Posterior cingulate gyrus (tissue), 11 donors: ENCODE data around the gene PLEKHG4B.
A peak's percentile ranks its signal among the peaks of the same experiment; 100 is the strongest.
"Not testable (repeated sequence)": the region's sequence is repeated elsewhere in the genome, so short reads cannot be mapped to it uniquely, and the experiment has no call there.

Source experiments
- DNase-seq, 10 donors: peaks; one replicate each; pipeline versions ENCODE4 v3.0.0 to v3.0.0-alpha.2; 2020 to 2021; ENCODE audit warnings: mixed read lengths in 3 of 10
- intact Hi-C: fragments of 100-400 bp; cut with DNase I; formaldehyde crosslinking; loops from one replicate; pipeline ENCODE4 v1.15.1; 2023

The PLEKHG4B gene, protein sequence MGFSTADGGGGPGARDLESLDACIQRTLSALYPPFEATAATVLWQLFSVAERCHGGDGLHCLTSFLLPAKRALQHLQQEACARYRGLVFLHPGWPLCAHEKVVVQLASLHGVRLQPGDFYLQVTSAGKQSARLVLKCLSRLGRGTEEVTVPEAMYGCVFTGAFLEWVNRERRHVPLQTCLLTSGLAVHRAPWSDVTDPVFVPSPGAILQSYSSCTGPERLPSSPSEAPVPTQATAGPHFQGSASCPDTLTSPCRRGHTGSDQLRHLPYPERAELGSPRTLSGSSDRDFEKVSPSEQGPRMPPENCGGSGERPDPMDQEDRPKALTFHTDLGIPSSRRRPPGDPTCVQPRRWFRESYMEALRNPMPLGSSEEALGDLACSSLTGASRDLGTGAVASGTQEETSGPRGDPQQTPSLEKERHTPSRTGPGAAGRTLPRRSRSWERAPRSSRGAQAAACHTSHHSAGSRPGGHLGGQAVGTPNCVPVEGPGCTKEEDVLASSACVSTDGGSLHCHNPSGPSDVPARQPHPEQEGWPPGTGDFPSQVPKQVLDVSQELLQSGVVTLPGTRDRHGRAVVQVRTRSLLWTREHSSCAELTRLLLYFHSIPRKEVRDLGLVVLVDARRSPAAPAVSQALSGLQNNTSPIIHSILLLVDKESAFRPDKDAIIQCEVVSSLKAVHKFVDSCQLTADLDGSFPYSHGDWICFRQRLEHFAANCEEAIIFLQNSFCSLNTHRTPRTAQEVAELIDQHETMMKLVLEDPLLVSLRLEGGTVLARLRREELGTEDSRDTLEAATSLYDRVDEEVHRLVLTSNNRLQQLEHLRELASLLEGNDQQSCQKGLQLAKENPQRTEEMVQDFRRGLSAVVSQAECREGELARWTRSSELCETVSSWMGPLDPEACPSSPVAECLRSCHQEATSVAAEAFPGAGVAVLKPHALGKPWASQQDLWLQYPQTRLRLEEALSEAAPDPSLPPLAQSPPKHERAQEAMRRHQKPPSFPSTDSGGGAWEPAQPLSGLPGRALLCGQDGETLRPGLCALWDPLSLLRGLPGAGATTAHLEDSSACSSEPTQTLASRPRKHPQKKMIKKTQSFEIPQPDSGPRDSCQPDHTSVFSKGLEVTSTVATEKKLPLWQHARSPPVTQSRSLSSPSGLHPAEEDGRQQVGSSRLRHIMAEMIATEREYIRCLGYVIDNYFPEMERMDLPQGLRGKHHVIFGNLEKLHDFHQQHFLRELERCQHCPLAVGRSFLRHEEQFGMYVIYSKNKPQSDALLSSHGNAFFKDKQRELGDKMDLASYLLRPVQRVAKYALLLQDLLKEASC (N-terminal part only)

DNA sequence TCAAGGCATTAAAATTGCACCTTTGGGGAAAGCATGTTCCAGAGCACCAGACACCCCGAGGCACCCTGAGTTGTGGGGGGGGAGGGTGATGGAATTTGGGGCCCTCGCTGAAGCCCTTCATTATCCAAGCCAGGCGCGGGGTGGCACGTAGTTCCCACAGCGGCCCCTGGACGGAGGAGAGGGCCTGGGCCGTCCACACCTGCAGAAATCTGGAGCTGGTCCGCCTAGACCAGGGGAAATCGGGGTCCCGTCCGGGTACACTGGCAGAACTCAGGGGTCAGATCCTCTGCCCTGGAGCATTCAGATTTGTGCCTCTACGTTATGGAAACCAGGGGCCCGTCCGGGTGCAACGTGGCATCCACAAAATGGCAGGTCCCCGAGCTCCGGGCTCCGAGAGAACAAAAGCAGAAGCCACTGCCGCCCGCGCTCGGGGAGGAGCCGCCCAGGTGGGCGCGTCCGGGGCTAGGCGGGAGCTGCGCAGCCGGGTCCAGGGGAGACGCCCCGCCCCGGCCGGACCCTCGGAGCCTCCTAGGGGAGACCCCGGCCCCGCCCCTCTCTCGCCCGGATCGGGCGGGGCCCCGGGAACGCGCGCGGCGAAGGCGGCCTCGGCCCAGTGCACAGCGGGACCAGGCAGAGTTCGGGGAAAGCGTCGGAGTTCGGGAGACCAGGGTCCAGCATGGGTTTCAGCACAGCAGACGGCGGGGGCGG, at the start of gene PLEKHG4B:
TSS of gene PLEKHG4B (plus strand) at position 613 of the 708 bp plus-strand sequence. CDS start at position 677, 64 bp downstream.
- intact Hi-C loops, result no loop called here
- peak in 1 of 10 donors; percentile 70 for DNase-seq

DNA sequence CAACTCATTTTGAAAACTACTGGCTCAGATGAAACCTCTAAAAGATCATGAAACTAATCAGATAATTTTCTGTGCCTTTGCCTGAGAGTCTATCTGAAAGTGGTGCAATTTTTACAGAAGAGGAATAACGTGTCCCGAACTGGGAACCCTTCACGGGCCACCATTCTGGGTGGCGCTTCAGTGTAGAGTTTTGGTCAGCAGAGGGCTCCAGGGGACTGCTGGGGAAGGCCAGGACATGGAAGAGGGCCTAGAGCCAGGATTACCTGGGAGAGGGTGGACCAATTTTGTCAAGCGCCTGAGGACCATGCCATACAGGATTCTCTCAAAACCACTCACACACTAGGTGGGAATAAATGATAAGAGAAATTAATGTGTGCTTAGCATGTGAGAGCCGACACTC, 49.7 kb upstream of the PLEKHG4B start:
- intact Hi-C loops, result no loop called here
- no peak for DNase-seq

DNA sequence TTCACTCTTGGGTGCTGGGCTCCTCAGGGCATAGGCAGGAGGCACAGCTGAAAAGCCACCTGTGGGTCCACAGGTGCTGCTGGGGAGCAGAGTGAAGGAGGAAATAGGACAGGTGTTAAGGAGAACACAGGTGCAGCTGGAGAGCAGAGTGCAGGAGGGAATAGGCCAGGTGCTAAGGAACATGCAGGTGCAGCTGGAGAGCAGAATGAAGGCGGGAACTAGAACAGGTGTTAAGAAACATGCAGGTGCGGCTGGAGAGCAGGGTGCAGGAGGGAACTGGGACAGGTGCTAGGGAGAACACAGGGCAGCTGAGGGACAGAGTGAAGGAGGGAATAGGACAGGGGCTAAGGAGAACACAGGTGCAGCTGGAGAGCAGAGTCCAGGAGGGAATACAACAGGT, 43.8 kb upstream of the PLEKHG4B start:
- intact Hi-C loops, result no loop called here
- no peak for DNase-seq

DNA sequence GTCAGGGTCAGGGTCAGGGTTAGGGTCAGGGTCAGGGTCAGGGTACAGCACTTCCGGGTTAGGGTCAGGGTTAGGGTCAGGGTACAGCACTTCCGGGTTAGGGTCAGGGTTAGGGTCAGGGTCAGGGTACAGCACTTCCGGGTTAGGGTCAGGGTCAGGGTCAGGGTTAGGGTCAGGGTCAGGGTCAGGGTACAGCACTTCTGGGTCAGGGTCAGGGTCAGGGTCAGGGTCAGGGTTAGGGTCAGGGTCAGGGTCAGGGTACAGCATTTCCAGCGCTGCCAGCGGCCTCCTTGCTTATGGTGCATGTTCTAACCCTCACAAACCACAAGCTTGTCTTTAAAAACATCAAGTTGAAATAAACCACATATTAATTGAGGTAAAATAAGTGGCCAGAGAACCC, 42.4 kb upstream of the PLEKHG4B start:
- intact Hi-C loops, DNase-seq: not testable (repeated sequence)

DNA sequence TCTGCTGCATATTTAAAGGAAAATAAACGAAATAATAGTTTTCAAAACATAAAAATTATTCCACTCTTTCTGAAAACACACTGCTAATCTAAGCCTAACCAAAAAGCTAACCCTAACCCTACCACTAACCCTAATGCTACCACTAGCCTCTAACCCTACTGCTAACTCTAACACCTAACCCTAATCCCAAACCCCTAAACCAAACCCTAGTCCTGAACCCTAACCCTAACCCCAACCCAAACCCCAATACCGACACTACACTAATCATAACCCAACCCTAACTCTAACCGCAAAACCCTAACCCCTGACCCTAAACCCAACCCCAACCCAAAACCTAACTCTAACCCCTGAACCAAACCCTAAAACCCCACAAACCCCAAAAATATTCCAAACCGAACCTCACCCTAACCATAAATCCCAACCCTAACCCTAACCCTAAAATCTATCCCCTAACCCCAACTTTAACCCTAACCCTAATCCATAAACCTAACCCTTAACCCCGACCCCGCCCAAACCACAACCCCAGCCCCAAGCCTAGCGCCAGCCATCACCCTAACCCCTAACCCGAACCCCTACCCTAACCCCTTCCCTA, 41.9 kb upstream of the PLEKHG4B start:
- no peak for DNase-seq
- intact Hi-C loops, result no loop called here

DNA sequence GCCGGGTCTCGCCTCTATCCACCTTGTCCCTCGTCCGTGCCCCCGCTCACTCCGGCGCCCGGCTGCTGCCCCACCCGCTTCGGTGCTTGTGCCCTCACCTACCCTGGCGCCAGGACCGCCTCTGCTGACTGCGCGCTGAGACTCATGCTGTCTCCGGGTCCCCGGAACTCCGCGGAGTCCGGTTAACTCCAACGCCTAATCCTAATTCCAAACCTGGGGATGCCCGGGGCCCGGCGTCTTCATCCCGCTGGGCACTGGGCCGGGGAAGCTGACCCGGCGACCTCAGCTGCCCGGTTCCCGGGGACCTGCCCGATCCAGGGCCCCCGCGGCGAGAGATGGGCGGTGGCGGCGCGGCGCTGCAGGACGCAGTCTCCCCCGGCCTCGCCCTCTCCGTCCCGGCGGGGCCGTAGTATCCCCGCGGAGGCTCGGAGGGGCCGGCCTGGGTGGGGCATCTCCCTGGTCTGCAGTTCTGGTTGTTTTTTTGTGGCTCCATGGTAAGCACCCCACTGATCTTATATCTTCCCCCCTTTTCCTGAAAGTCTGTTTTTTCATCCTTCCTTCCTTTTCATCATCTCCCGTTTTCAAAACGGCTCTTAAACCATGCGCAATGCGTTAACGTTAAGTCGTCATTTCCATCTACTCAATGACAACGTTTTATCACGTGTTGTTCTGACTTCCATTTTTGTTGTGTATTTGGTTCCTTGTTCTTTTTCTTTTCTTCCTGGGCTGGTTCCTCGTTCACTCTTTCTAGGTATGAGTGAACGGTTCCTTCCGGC, 41.1 kb upstream of the PLEKHG4B start:
- intact Hi-C loops, result no loop called here
- DNase-seq, result peak in 1 of 10 donors; percentile 79

DNA sequence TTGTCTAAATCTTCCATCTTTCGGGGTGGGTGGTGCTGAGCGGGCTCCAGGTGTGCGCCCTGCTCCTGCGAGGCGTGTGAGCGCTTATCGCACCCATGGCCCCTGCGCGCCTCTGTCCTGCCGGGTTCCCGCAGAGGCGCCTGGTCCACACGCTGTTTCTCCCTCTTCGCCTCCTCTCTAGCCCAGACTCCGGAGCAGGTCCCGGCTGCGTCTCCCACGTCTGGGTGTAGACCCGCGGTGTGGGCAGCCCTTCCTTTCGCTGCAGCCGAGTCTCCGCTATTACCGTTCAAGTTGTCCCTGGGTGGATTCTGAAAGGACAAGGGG, 40.5 kb upstream of the PLEKHG4B start:
- no peak for DNase-seq
- intact Hi-C loops, result no loop called here

DNA sequence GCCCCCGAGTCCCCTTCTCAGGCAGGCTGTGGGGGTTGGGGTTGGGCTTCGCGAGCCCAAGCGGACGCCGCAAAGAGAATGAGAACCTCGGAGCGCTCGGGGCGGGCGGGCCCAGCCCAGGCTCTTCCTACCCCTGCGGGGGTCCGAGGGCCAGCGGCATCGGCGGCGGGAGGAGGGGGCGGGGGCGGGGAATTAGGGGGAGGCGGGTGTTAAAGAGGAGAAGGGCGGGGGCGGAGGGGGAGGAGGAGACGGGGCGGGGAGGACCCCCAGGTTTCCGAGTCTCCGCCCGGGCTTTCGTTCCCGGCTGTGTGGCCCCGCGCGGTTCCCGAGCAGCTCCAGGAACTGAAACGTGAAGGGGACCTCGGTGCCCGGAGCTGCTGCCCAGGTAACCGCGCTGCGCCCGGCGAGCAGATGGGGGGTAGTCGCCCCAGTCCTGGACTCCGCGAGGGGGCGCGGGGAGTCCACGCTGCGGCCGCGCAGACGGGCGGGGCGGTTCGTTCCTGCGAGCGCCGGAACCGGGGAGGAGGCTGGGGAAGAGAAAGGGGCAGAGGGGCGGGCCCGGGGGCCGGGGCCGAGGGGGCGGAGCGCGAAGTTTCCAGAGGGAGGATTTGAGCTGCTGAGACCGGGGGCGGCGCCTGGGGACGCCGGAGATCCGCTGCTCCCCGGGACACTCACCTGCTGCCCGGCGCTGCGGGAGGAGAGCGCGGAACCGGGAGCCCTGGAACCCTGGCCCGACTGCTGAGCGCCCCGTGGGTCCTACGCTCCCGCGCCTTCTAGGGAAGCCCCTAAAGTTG, 38.4 kb upstream of the PLEKHG4B start:
- intact Hi-C loops, result no loop called here

DNA sequence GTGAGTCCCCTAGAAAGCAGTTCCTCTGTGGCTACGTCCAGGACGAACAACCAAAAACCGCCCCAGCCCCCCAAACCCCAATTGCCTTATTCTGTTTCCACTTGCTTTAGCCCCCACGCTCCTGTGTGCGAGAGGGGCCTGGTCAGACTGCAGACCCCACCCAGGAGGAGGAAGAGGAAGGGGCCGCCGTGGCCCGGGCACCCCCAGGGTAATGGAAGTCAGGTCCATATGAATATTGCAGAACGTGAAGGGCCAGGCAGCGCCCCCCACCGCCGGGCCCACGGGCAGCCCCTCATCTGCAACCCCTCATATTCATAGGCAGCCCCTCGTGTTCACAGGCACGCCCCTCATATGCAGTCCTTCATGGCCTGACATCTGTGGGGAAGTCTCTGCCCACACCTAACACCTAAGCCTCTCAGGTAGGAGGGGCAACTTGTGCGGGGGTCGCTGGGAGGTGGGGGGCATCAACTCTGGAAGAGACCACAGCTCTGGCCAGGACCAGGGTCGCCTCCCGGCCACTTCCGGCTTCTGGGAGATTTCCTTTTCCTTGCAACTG, 37.7 kb upstream of the PLEKHG4B start:
- intact Hi-C loops, result no loop called here
- DNase-seq, result no peak

More for the DNA sequence above, 38.4 kb upstream of the PLEKHG4B start:
- peak in 3 of 10 donors; percentile 26 to 79 (median 66) for DNase-seq

DNA sequence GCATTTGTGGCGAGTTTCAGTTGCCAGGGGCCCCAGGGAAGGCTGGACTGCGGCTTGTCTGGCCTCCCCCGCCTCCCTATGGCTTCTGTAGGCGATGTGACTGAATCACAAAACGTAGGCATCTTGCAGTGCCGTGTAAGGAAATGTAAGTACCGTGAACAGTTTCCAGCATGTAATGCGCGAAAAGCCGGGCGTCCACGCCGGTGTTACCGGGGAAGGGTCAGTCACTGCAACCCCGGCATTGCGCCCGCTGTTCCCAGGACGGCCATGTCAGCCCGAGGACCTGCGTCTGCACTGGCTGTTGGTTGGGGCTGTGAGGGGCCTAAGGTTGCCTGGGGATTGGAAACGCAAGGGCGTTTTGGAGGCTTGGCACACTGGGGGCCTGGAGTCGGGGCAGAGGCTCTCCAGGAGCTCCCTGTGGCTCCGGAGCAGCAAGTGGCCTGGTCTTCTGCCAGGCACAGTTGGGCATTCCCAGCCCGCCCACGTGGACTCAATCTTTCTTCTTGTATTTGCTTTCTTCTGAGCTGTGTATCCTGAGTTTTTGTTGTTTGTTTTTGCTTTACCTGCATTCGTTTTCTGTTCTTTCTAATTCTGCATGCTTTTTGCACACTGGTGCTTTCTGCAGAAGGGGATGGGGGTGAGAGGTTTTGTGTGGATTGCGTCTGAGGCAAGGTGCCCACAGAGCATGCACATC, 36.9 kb upstream of the PLEKHG4B start:
- intact Hi-C loops, result no loop called here
- DNase-seq, result no peak

DNA sequence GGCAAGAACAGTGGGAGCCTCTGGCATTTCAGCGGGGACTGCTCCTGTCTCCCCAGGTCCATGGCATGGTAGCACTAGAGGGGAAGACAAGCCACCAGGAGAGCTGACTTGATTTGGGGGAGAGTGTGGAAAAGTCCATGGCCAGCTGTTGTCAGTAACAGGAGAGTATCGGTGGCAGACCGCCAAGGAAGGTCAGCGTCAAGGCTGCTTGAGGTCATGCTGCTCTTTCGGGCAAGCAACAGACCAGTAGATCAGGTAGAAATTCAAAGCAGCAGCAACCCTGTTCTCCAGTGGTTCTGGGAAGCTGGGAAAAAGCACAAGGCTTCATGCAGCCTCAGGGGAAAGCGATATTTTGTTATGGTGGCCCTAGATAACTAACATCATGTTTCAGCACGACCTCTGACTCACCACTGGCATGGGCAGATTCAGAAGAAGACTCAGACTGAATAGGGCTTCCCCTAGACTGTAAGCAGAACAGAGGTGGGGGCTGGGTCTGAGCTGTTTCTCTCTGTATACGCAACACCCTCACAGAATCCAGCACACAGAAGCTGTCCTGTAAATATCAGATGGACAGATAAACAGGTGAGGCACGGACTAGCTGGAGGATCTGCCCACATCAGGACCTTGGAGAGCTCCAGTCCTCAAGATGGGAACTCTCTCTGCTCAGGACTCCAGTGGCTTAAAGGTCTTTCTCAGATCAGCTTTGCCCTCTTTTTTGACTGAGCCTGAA, 35.2 kb upstream of the PLEKHG4B start:
- intact Hi-C loops, result no loop called here
- no peak for DNase-seq

DNA sequence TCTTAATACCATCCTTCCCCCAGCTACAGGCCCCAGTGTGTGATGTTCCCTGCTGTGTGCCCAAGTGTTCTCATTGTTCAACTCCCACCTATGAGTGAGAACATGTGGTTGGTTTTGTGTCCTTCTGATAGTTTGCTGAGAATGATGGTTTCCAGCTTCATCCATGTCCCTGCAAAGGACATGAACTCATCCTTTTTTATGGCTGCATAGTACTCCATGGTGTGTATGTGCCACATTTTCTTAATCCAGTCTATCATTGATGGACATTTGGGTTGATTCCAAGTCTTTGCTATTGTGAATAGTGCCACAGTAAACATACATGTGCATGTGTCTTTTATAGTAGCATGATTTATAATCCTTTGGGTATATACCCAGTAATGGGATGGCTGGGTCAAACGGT, 31.7 kb upstream of the PLEKHG4B start:
- intact Hi-C loops, DNase-seq: not testable (repeated sequence)

DNA sequence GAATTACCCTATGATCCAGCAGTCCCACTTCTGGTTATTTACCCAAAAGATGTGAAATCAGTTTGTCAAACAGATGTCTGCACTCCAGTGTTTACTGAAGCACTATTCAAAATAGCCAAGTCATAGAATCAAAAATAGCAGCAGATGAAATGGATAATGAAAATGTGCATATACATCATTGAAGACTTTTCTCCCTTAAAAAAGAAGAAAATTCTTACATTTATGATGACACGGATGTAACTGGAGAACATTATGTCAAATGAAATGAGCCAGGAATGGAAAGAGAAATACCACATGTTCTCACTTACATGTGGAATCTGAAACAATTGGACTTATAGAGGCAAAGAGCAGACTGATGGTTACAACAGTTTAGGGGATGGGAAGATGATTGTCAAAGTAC, 21.5 kb upstream of the PLEKHG4B start:
- intact Hi-C loops, result no loop called here
- no peak for DNase-seq

DNA sequence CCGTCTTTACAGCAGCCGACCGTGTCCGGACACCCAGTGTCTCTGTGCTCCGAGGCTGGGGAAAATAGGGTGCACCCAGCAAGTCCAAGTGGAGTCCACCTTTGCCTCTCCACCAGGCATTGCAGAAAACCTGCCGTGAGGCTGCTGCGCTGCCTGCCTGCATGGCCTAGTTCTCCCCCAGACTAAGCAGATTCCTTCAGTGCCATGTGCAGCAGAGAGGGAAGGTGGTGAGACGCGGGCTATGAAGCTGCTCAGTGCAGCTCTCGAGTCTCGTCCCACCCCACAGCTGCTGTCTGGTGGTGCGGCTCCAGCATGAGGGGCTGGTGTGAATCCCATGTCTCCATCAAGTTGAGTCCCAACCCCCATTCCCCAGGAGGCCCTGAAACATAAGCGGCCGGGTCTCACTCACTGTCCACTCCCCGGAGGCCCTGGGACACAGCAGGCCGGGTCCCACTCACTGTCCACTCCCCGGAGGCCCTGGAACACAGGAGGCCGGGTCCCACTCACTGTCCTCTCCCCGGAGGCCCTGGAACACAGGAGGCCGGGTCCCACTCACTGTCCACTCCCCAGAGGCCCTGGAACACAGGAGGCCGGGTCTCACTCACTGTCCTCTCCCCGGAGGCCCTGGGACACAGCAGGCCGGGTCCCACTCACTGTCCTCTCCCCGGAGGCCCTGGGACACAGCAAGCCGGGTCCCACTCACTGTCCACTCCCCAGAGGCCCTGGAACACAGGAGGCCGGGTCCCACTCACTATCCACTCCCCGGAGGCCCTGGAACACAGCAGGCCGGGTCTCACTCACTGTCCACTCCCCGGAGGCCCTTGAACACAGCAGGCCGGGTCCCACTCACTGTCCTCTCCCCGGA, 19.4 kb upstream of the PLEKHG4B start:
- intact Hi-C loops, result not testable (repeated sequence)
- DNase-seq, result peak in 2 of 10 donors; percentile 81 to 84

DNA sequence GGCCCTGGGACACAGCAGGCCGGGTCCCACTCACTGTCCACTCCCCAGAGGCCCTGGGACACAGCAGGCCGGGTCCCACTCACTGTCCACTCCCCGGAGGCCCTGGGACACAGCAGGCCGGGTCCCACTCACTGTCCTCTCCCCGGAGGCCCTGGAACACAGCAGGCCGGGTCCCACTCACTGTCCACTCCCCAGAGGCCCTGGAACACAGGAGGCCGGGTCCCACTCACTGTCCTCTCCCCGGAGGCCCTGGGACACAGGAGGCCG, 18.9 kb upstream of the PLEKHG4B start:
- DNase-seq, result peak in 1 of 10 donors; percentile 84
- intact Hi-C loops, result not testable (repeated sequence)
